ENCODE data around the gene SECISBP2. TPM values are rescaled to one million over a fixed set of nuclear protein-coding genes. Genes with fewer than 3 reads are reported as not detected.

The SECISBP2 gene
- total RNA-seq, 2 experiments from 2014 or later: 27.3 to 34.7 TPM

DNA sequence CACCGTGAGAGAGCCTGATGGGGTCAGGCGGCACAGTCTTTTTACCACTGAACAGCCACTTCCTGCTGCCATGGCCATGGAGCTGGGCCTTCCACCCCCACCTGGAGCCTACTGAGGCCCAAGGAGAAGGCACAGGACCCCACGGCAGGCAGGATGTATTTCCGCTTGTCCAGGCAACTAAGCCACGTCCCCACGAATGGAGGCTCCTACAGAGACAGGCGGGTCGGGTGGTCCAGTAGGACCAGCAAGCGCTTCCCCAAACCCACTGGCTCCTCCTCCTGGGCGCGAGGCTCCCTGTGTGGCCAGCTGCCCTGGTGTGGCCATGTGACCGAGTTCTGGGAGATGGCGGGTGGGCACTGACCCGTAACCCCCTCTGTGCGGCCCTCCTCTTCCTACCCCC, 66.5 kb downstream of the SECISBP2 start:
- no peak overlapping the region for H3K4me3 Mint-ChIP-seq
- DNase-seq: no peak

DNA sequence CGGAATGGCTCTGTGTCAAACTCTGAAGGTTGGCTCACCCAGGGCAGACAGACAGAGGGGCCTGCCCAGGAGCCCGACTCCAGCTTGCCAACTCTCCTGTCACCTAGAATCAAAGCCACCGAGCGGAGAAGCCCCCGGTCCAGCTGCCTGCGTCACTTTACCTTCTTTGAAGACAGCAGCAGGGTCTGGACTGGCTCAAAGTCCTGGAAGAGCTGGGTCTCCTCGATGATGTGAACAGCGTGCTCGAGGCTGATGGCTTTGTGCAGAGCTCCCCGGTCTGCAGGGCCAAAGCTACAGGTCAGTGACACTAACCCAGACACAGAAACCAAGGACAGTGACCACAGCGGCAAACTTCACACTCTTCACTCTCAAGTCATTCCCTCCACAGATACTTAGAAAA, 67.9 kb downstream of the SECISBP2 start:
- peak overlapping the region; percentile 25 for H3K27ac Mint-ChIP-seq
- DNase-seq: no peak
- peaks cover 38% of the 10 kb centered on the region for H3K4me1 Mint-ChIP-seq
- peaks cover 56% of the 10 kb centered on the region for H3K36me3 Mint-ChIP-seq
- H3K27me3 Mint-ChIP-seq: no peaks in the 10 kb centered on the region
- H3K4me3 Mint-ChIP-seq: no peak overlapping the region
- no peaks in the 10 kb centered on the region for H3K9me3 Mint-ChIP-seq

More for the DNA sequence above, 66.5 kb downstream of the SECISBP2 start:
- Mint-ChIP-seq H3K4me1 (peaks cover 39% of the 10 kb centered on the region), H3K36me3 (peaks cover 55% of the 10 kb centered on the region), H3K27me3 (no peaks in the 10 kb centered on the region), H3K9me3 (no peaks in the 10 kb centered on the region), H3K27ac (peak overlapping the region; percentile 69)

- peak overlapping the region; percentile 54 for H3K27ac Mint-ChIP-seq
- no peak for DNase-seq
- H3K36me3 Mint-ChIP-seq: peaks cover 55% of the 10 kb centered on the region
- peaks cover 35% of the 10 kb centered on the region for H3K4me1 Mint-ChIP-seq
- no peaks in the 10 kb centered on the region for H3K27me3 Mint-ChIP-seq
- H3K4me3 Mint-ChIP-seq: no peak overlapping the region
- H3K9me3 Mint-ChIP-seq: no peaks in the 10 kb centered on the region
Measured at GRCh38 chr9:89386797-89387196, 68.5 kb downstream of the SECISBP2 start.

GRCh38 chr9:89387197-89387849, 69.0 kb downstream of the SECISBP2 start:
- peak overlapping the region; percentile 54 for H3K27ac Mint-ChIP-seq

DNA sequence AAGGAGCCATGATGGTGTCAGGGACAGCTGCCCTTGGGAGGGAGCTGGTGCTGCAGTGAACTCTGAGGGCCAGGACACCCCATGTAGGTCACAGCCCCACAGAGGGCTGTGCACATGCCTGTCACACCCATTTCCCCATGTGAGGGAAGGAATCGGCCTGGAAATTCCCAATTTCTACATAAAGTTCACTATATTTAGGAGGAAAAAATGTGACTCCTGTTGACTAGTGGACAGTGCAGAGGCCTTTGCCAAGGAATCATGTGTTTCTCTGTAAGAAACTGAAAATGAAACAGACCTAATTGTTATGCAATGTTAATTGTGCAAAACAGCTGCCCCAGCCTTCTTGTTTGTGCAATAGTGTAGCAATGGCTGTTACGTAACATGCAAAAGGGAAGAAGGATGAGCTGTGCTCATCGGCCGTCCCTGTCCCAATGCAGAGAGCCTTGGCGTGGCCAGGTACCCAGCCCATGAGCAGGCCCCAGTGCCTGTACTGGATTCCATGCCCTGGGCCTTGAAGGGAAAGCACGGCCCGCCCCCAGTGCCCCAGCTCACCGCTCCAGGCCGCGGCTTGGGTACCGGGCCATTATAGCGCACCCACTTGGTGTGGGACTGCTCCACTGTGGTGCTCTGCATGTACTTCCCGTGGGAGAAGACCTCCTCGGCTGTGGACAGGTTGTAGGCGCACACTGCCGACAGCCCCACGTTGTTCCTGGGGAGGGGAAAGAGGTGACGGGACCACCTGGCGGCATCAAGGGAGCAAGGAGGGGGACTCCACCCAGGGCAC, 70.0 kb downstream of the SECISBP2 start:
- Mint-ChIP-seq H3K4me1 (peaks cover 22% of the 10 kb centered on the region), H3K27me3 (no peaks in the 10 kb centered on the region), H3K9me3 (no peaks in the 10 kb centered on the region), H3K27ac (peak overlapping the region; percentile 66), H3K4me3 (no peak overlapping the region), H3K36me3 (peaks cover 57% of the 10 kb centered on the region)
- no peak for DNase-seq

More at GRCh38 chr9:89387197-89387849, 69.0 kb downstream of the SECISBP2 start:
- H3K4me3 Mint-ChIP-seq: no peak overlapping the region
- H3K27me3 Mint-ChIP-seq: no peaks in the 10 kb centered on the region
- no peaks in the 10 kb centered on the region for H3K9me3 Mint-ChIP-seq
- DNase-seq: no peak
- H3K4me1 Mint-ChIP-seq: peaks cover 31% of the 10 kb centered on the region
- peaks cover 55% of the 10 kb centered on the region for H3K36me3 Mint-ChIP-seq

DNA sequence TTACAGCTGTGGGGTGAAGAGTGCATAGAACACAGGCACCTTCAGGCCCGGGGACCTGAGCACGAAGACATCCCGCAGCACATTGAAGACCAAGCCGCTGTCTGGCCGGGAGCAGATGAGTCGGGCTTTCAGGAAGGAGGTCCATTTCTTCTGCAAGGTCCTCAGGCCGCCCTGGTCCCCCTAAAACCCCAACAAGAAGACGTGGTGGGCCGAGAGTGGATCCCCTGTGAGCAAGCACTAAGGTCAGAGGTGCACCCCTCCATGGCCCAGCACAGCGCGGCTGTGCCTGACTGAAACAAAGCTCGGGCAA, 70.5 kb downstream of the SECISBP2 start:
- Mint-ChIP-seq H3K27ac (no peak overlapping the region), H3K27me3 (no peaks in the 10 kb centered on the region), H3K4me3 (no peak overlapping the region), H3K36me3 (peaks cover 58% of the 10 kb centered on the region), H3K9me3 (no peaks in the 10 kb centered on the region), H3K4me1 (peaks cover 19% of the 10 kb centered on the region)
- DNase-seq: no peak

- Mint-ChIP-seq H3K4me1 (peaks cover 11% of the 10 kb centered on the region), H3K36me3 (peaks cover 57% of the 10 kb centered on the region), H3K27me3 (no peaks in the 10 kb centered on the region), H3K4me3 (no peak overlapping the region), H3K27ac (peak overlapping the region; percentile 63), H3K9me3 (no peaks in the 10 kb centered on the region)
- DNase-seq: no peak
Measured at GRCh38 chr9:89390068-89390555, 71.8 kb downstream of the SECISBP2 start.

DNA sequence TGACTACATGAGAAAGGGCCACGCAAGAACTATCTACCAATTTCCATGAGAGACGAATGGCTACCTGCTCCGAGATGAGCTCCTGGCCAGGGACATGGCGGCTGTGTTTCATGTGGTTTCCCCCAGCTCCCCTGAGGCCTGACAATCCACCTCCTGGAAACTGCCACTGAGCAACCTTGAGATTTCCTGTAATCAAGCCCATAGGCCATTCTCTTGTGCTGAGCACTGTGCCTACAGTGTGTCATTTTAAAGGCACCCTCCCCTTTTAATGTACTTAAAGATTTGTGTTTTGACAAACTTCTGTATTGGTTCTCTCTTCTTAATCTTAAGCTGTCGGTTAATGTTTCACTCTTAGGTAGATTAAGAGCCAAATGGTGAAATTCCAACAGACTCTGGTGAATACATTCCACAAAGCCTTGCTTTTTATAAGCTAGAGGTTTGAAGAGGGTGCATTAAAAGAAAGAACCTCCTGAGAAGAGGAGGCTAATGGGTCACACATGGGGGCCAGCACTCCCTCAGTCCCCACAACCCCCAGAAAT, 72.3 kb downstream of the SECISBP2 start:
- Mint-ChIP-seq H3K4me3 (no peak overlapping the region), H3K27ac (peak overlapping the region; percentile 37), H3K9me3 (no peaks in the 10 kb centered on the region), H3K27me3 (no peaks in the 10 kb centered on the region), H3K4me1 (peaks cover 10% of the 10 kb centered on the region), H3K36me3 (peaks cover 54% of the 10 kb centered on the region)
- DNase-seq: no peak

- H3K27me3 Mint-ChIP-seq: no peaks in the 10 kb centered on the region
- peak overlapping the region; percentile 48 for H3K27ac Mint-ChIP-seq
- H3K9me3 Mint-ChIP-seq: no peaks in the 10 kb centered on the region
- peaks cover 3% of the 10 kb centered on the region for H3K4me1 Mint-ChIP-seq
- no peak overlapping the region for H3K4me3 Mint-ChIP-seq
- H3K36me3 Mint-ChIP-seq: peaks cover 46% of the 10 kb centered on the region
- no peak for DNase-seq
Measured at GRCh38 chr9:89391585-89391984, 73.3 kb downstream of the SECISBP2 start.

DNA sequence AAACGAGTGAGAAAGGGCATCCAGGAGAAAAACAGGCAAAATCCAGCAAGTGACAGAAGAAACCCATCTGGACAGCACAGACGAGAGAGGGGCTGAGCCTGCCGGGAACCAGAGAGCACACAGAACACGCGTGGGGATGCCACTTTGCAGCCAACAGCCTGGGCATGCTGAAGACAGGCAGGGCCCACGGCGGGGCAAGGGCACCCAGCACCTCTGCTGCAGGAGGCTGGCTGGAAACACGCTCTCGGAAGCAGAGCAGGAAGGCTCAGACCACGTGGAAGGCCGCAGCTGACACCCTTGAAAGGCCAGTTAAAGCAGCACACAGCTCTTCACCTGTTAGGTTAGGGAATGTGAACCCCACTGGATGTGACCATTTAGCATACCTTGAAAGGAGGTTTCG, 76.1 kb downstream of the SECISBP2 start:
- Mint-ChIP-seq H3K36me3 (peaks cover 60% of the 10 kb centered on the region), H3K4me1 (peaks cover 3% of the 10 kb centered on the region), H3K4me3 (no peak overlapping the region), H3K9me3 (no peaks in the 10 kb centered on the region), H3K27ac (peak overlapping the region; percentile 35), H3K27me3 (no peaks in the 10 kb centered on the region)
- no peak for DNase-seq

- no peak overlapping the region for H3K4me3 Mint-ChIP-seq
- H3K27ac Mint-ChIP-seq: peak overlapping the region; percentile 47
- no peaks in the 10 kb centered on the region for H3K9me3 Mint-ChIP-seq
- peaks cover 61% of the 10 kb centered on the region for H3K36me3 Mint-ChIP-seq
- DNase-seq: no peak
- no peaks in the 10 kb centered on the region for H3K27me3 Mint-ChIP-seq
- H3K4me1 Mint-ChIP-seq: peaks cover 9% of the 10 kb centered on the region
Measured at GRCh38 chr9:89395931-89396710, 77.8 kb downstream of the SECISBP2 start.

- Mint-ChIP-seq H3K4me3 (no peak overlapping the region), H3K27ac (peak overlapping the region; percentile 65), H3K9me3 (no peaks in the 10 kb centered on the region), H3K27me3 (no peaks in the 10 kb centered on the region), H3K4me1 (peaks cover 17% of the 10 kb centered on the region), H3K36me3 (peaks cover 62% of the 10 kb centered on the region)
- DNase-seq: no peak
Measured at GRCh38 chr9:89397471-89397870, 79.2 kb downstream of the SECISBP2 start.

DNA sequence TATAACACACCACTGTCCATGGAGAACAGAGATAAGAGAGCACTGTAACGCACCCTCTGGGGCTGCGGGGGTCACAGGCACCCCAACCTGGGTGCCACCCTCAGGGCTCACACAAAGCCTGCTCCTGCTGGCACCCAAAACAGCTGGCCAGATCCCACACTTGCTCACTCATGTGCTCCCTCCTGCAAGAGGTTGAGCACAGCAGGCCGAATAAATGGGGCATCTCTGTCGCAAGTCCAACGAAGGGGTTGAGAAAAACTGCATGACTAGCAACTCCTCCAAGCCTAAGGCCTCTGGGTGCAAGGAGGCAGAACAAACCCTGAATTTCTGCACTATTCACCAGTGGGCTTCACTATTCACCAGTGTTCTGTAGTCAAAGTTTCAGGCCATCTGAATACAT, 80.3 kb downstream of the SECISBP2 start:
- Mint-ChIP-seq H3K4me1 (peaks cover 16% of the 10 kb centered on the region), H3K36me3 (peaks cover 52% of the 10 kb centered on the region), H3K4me3 (peak overlapping the region; percentile 22), H3K9me3 (no peaks in the 10 kb centered on the region), H3K27me3 (no peaks in the 10 kb centered on the region), H3K27ac (peak overlapping the region; percentile 68)
- no peak for DNase-seq

DNA sequence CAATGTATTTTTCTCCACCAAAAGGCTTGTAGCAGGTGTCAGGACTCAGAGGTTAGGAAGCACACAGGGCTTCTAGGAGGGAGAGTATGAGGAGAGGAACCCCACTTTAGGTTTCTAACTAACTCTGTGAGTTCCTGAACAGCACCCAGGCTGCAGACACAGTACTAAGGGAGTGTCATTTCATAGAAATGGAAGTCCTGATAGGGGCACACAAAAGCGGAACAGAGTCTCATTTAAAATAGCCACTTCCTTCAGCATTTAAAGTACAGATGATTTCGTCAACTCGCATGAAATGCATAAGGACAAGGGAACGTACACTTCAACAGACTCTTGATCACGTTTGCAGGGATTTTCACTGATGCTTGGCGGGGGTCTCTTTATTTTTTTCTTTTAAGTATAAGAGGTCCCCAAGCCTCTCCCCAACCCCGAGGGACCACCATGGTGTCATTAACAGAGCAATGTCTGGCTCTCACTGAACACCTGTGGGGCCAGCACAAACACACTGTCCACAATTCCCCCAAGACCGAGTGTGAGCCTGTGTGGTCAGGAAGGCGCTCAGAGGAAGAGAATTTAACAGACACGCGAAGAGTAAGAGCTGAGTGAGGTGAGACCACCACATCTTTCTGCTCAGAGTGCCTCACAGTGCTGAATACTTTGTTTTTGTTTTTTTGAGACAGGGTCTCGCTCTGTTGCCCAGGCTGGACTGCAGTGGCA, 82.3 kb downstream of the SECISBP2 start:
- no peaks in the 10 kb centered on the region for H3K27me3 Mint-ChIP-seq

More for the DNA sequence above, 82.3 kb downstream of the SECISBP2 start:
- peak overlapping the region; percentile 82 for H3K27ac Mint-ChIP-seq
- no peak overlapping the region for H3K4me3 Mint-ChIP-seq
- no peaks in the 10 kb centered on the region for H3K9me3 Mint-ChIP-seq
- DNase-seq: no peak
- H3K4me1 Mint-ChIP-seq: peaks cover 34% of the 10 kb centered on the region
- H3K36me3 Mint-ChIP-seq: peaks cover 55% of the 10 kb centered on the region
